Stimulated activated CD8-positive, alpha-beta memory T cell treated with anti-CD3 and anti-CD28 coated beads, Interleukin-12 subunit alpha, Interleukin-12 subunit beta, amount 100 ng/mL, for 24 hours (primary cell): ENCODE measurements around the gene EED.
A peak's percentile ranks its signal among the peaks of the same experiment; 100 is the strongest.
"Not testable (repeated sequence)": the region's sequence is repeated elsewhere in the genome, so short reads cannot be mapped to it uniquely, and the experiment has no call there.

ENCODE experiments used
- DNase-seq: peaks from one replicate; pipeline ENCODE4 v3.0.0-alpha.2; 2020; ENCODE audit errors: extremely low read depth

The EED gene

GRCh38 chr11:86219311-86220193 is 25.0 kb upstream of the EED start:
- no peak for DNase-seq

GRCh38 chr11:86220653-86221052 is 23.9 kb upstream of the EED start:
- DNase-seq: no peak

- no peak for DNase-seq
Observed at GRCh38 chr11:86222081-86222480, 22.5 kb upstream of the EED start.

GRCh38 chr11:86224575-86224974 is 20.0 kb upstream of the EED start:
- not testable (repeated sequence) for DNase-seq

- not testable (repeated sequence) for DNase-seq
Observed at GRCh38 chr11:86225344-86225743, 19.2 kb upstream of the EED start.

- DNase-seq: no peak
Observed at GRCh38 chr11:86228269-86229038, 16.1 kb upstream of the EED start.

GRCh38 chr11:86229039-86229330 is 15.6 kb upstream of the EED start:
- not testable (repeated sequence) for DNase-seq

DNA sequence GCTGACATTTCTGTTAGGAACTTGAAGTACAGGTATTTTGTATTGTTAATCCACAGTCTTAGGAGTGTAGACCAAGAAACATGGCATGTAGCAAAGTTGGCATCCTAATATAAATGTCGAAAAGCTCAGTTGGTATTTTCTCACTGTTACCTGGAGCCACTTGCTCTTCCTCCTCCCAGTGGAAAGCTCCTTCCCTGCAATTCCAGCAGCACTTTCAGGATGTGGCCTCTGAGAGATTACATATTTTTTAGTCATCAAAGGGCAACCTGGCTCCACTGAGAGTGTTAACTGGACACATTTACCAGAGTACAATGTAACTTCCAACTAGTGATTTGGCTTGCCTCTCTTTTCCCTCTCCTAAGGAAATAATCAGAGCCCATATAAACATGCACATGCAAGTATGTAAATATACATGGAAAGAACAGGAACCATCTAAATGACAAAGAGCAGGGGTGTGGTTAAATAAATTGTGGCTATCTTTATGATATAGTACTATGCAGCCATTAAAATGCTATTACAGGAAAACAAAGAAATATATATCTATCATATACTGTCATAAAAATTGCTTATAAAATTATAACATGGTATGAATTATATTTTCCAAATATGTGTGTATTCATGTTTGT is 14.3 kb upstream of the EED start:
- no peak for DNase-seq

DNA sequence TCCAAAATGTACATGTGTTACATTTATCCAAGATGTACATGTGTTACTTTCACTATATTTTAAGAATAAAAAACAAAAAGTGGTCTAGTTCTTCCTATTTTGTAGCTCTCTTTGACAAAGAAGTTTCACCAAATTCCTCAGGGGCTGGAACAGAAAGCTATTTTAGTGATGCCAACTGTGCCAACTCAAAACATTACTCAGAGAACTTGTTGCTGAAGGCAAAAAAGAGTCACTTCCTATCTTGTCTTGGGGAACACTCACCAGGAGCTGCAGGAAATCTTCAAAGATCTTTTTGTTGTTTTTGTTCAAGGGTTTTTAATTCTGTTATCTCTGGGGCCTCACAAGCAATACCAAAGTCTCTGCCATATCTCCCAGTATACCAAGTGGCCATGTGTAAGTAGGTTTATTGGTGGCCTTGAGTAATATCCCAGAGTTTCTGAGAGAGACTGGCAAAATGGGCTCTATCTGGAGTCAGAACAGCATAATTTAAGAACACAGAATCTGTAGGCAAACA is 13.6 kb upstream of the EED start:
- no peak for DNase-seq

GRCh38 chr11:86232556-86232955 is 12.0 kb upstream of the EED start:
- DNase-seq: no peak

DNA sequence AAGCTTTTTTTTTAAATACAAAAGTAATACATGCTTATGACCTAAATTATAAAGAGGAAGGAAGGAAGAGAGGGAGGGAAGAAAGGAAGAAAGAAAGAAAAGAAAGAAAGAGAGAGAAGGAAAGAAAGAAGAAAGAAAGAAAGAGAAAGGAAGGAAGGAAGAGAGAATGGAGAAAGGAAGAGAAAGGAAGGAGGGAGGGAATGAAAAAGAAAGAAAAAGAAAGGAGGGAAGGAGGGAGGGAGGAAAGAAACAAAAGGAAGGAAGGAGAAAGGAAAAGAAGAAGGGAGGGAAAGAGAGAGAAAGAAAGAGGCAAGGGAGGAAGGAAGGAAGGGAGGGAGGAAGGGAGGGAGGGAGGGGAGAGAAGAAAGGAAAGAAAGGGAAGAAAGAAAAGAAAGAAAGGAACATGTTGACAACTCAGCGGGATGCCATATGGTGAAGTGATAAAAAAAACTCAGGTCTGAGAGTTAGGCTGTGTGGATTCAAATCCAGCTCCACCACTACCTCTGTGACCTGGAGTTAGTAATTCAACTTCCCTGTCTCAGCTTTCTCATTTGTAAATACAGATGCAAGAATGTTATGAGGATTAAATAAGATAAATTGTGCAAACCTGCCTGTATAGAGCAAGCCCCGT is 9.6 kb upstream of the EED start:
- no peak for DNase-seq

DNA sequence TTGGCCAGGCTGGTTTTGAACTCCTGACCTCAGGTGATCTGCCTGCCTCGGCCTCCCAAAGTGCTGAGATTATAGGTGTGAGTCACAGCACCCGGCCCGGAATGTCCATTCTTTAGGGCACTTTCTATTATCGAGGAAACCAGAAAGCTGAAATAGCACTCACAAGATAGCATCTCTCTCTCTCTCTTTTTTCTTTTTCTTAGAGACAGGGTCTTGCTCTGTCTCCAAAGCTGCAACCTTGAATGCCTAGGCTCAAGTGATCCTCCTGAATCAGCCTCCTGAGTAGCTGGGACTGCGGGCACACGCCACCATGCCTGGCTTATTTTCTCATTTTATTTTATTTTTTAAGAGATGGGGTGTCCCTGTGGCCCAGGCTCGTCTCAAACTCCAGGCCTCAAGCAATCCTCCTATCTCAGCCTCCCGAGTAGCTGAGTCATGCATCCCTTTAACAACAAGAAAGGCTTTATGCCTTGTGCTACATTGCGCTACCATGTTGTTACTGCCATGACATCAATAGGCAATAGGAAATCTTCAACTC is 7.2 kb upstream of the EED start:
- DNase-seq: no peak

DNA sequence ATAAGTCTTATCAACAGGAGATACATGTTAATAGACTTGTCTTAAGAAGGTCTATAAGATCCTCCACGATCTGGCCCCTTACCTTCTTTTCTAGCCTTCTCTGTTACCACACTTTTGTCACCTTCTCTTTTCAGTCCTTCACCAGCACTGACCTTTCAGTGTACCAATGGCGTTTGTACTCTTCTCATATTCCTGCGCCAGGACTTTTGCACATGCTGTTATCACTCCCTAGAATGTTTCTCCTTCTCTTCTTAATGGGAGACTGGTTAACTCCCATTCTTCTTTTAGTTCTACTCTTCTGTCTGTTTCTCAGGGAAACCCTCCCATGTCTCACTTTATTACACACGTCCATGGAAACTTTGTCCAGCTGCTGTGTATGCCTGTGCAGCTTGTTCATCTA is 4.4 kb upstream of the EED start:
- no peak for DNase-seq

DNA sequence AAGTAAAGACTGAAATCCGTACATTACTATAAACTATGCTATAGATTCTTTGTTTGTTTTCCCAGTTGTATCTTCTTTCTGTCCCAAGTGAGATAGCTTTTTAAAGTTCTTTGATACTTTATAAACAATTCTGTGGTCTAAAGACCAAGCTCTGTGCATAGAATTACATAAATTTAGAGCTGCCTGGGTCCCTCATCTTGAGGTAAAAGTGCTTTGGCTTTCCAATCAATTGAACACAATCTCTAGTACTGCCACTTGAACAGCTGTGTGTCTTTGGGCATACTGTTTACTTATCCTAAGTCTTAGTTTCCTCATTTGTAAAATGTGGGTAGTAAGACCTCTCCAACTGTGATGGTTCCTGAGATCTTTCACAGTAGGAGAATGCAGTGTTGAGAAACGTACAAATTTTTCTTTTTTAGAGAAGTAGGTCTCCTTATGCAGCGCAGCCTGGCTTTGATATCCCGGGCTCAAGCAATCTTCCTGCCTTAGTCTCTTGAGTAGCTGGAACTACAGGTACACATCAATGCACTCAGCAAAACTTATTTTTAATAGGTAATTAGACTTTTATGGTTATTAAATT is 2.5 kb upstream of the EED start:
- DNase-seq: no peak

GRCh38 chr11:86243396-86243795 is 1.2 kb upstream of the EED start:
- no peak for DNase-seq

DNA sequence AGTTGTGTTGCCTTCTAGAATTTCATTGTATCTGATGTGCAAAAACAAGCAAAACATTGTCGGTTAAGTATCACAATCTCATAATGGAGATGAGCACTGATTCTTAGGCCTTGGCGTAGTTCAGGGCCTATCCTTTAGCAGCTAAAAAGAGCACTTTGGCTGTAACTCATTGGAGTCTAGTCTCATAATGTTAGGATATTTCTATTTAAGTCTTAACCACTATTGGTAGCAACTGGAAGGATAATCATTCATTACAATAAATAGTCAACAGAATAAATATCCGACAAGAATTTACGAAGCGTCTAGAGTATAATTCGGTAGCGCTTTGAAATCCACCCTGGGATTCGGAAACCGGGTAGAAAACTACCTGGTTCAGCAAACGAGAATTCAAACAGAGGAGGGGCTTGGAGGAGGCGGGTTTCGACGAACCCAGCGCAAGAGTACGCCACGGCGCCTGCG is 461 bp upstream of the EED start:
- peak; percentile 75 for DNase-seq

- no peak for DNase-seq
Observed at GRCh38 chr11:86245369-86246292, 1.1 kb downstream of the EED start.

DNA sequence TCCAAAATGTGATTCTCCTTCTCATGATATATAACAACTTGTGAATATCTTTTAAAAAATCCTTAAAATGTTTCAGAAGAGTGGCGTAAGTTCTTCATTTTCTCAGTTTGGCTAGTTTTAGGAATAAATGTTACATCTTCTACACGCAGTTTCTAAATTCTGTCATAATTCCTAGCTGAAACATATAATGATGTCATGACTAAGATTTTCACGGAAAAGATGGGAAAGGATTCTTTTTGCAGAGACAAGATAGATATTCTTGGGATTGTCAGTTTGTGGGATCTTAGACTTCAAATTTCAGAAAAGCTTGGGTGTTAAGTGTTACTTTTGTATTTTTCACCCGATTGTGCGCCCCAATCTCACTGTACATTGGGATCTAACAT is 1.7 kb downstream of the EED start:
- DNase-seq: no peak

DNA sequence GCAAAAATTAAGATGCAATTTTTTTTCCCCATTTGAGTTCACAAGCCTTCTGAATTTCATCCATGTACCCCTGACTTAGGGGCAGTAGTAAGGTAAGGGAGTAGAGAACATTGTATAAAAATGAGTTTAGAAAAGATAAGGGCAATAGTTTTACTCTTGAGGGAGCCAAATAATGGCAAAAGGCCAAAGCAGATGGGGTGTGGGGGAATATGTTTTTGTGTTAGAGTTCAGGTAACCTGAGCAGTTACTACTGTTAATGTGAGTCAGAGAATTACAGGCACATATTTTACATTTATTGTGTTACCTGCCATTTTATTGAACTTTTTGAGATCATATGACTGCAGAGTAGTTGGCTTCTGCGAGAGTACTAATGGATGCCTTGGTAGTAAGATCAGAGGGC is 3.1 kb downstream of the EED start:
- no peak for DNase-seq

DNA sequence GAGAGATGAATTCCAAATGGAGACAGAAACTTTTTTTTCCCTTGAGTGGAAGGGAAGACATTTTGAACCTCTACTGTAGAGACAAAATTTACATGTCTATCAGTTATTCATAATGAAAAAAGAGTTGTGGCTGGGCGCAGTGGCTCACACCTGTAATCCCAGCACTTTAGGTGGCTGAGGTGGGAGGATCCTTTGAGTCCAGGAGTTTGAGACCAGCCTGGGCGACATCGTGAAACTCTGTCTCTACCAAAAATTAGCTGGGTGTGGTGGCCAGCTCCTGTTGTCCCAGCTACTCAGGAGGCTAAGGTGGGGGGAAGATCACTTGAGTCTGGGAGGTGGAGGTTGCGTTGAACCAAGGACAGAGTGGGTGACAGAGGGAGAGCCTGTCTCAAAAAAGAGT is 4.1 kb downstream of the EED start:
- no peak for DNase-seq
